Measurements from ENCODE around the gene PEX11G.
"Not testable (repeated sequence)": the region's sequence is repeated elsewhere in the genome, so short reads cannot be mapped to it uniquely, and the experiment has no call there.

The PEX11G gene

DNA sequence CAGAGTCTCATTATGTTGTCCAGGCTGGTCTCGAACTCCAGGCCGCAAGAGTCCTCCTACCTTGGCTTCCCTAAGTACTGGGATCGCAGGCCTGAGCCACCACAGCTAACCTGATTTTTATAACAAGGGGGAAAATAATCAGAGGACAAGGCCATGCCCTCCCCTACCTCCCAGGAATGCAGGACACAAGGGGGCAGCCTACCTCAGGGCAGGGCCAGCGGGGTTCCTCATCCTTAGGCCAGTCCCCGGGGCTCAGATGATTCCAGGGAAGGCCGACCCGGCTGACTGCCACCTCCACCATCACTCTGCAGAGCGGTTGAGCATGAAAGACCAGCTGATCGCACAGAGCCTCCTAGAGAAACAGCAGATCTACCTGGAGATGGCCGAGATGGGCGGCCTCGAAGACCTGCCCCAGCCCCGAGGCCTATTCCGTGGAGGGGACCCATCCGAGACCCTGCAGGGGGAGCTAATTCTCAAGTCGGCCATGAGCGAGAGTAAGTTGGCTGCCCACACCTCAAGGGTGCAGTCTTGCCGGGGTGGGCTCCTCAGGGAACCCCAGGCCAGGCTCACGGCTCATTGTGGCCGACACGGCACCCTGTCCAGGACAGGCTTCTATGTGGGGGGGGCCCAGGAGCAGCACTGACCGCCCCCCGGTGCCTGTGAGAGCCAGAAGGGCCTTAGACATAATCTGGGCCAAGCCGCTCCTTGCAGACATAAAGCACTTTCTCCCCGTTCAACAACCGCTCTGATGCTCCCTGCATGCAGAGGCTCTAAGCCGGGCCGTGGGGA lies 26.8 kb downstream of the PEX11G start:
- no peak for DNase-seq

- DNase-seq: no peak
Measured at GRCh38 chr19:7460562-7460966, 28.3 kb downstream of the PEX11G start.

GRCh38 chr19:7459773-7460172 lies 29.1 kb downstream of the PEX11G start:
- no peak for DNase-seq

- no peak for DNase-seq
Measured at GRCh38 chr19:7458675-7459074, 30.2 kb downstream of the PEX11G start.

DNA sequence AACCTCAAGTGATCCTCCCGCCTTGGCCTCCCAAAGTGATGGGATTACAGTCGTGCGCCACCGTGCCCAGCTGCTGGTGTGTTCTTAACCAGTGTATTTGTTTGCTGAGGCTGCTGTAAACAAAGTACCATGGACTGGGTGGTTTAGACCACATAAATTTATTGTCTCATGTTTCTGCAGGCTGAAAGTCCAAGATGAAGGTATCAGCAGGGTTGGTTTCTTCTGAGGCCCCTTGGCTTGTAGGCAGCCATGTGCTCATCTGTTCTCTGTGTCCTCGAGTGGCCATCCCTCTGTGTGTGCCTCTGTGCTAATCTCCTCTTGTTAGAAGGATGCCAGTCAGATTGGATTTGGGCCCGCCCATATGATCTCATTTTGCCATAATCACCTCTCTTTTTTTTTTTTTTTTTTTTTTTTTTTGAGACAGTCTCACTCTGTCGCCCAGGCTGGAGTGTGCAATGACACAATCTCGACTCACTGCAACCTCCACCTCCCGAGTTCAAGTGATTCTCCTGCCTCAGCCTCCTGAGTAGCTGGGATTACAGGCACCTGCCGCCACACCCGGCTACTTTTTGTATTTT lies 31.8 kb downstream of the PEX11G start:
- no peak for DNase-seq

- no peak for DNase-seq
Measured at GRCh38 chr19:7455600-7456296, 33.1 kb downstream of the PEX11G start.

GRCh38 chr19:7454998-7455397 lies 33.8 kb downstream of the PEX11G start:
- no peak for DNase-seq

GRCh38 chr19:7450243-7451223 lies 38.3 kb downstream of the PEX11G start:
- DNase-seq: no peak

GRCh38 chr19:7449391-7450070 lies 39.3 kb downstream of the PEX11G start:
- DNase-seq: not testable (repeated sequence)

DNA sequence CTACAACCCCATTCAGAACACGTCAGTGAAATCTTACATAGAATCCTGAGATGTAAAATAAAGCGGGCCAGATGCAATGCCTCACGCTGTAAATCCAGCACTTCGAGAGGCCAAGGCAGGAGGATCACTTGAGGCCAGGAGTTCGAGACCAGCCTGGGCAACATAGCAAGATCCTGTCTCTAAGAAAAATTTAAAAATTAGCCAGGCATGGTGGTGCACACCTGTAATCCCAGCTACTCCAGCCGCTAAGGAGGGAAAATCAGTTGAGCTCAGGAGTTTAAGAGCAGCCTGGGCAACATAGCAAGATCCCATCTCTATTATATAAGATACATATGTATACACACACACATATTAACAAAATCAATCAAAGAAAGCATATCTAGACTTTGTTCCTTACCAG lies 41.2 kb downstream of the PEX11G start:
- DNase-seq: no peak

- no peak for DNase-seq
Measured at GRCh38 chr19:7445104-7445503, 43.7 kb downstream of the PEX11G start.

- DNase-seq: no peak
Measured at GRCh38 chr19:7444042-7444441, 44.8 kb downstream of the PEX11G start.

DNA sequence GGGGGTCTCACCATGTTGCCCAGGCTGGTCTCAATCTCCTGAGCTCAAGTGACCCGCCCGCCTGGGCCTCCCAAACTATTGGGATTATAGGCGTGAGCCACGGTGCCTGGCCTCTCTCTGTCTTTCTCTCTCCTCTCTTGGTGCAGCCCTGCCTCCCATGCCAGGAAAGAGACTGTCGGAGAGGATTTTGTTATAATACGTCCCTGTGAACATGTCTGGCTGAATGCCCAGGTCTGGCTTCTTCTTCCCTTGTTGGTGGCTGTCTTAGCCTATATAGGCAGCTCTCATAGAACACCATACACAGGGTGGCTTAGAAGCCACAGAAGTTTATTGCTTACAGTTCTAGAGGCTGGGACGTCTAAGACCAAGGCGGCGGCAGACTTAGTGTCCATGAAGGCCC lies 46.4 kb downstream of the PEX11G start:
- DNase-seq: no peak

GRCh38 chr19:7441468-7442146 lies 47.2 kb downstream of the PEX11G start:
- DNase-seq: no peak

GRCh38 chr19:7440188-7440975 lies 48.5 kb downstream of the PEX11G start:
- no peak for DNase-seq

- DNase-seq: no peak
Measured at GRCh38 chr19:7435586-7435985, 53.2 kb downstream of the PEX11G start.

- no peak for DNase-seq
Measured at GRCh38 chr19:7434391-7434790, 54.4 kb downstream of the PEX11G start.

DNA sequence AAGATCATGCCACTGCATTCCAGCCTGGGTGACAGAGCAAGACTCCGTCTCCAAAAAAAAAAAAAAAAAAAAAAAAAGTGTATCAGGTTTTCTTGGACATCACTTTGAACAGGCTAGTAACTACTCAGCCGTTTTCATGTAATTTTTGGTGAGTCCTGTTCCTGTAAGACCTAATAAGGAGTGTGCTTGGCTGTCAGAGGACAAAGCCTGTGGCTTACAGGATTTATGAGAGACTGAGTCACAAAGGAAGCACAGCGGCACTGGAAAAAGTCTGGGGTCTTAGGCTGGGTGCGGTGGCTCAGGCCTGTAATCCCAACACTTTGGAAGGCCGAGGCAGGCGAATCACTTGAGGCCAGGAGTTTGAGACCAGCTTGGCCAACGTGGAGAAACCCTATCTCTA lies 55.4 kb downstream of the PEX11G start:
- not testable (repeated sequence) for DNase-seq

DNA sequence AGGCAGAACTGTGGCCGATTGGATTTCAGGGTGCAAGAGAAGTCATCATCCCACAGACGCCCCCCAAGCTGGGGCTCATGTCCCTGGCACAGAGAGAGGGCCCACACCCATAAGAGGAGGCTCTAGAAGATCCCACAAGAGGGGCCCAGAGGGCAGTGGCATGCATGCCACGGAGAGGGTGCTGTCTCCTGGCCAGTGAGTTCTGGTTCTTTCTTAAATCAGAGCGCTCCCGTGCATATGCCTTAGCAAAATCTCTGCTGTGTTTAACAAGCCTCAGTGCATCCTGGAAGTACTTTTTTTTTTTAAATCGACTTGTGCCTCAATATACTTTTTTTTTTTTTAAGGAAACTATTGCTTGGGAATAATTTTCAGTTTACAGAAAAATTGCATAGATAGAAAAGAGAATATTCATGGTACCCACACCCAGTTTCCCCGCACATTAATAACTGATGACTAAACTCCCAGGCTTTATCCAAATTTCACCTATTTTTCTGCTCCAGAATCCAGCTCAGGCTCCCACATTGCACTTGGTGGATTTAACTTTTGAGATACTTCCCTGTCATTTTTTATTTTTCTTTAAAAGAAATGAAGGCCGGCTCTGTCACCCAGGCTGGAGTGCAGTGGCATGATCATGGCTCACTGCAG lies 59.1 kb downstream of the PEX11G start:
- no peak for DNase-seq

DNA sequence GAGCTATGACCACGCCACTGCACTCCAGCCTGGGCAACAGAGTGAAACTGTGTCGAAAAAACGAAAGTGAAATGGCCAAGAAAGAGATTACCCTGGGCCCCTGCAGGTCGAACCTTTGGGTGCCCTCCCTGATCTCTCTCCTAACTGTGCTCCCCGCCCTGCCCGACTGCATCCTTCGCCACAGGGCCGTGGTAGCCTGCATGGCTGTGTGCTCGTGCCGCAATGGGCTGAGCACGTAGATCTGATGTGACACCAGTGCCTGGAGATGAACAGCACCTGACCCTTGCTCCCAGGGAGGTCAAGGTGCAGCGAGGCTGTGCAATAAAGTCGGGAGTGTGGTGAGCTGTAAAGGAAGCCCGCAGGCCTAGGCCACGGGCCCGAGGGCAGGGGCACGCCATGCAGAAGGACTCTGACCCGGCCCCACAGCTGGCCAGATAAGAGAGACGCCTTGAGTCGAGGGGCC lies 60.2 kb downstream of the PEX11G start:
- DNase-seq: no peak

Data from DMS79 (cell line).